Stimulated activated effector memory CD8-positive, alpha-beta T cell treated with anti-CD3 and anti-CD28 coated beads, Interleukin-12 subunit alpha, Interleukin-12 subunit beta, amount 100 ng/mL, for 72 hours (primary cell): ENCODE results near the gene NPIPB6.

Experiments used
- ATAC-seq: fragments of 150-1000 bp; cut with Tn5 transposase; 2 replicates; pipeline ENCODE4 v1.10.0; 2021
- DNase-seq, 2 donors: peaks; one replicate each; pipeline ENCODE4 v3.0.0; 2021 to 2022; ENCODE audit warnings: low spot score in 2 of 2
- H3K27ac Mint-ChIP-seq: one replicate; pipeline ENCODE4 v1.8.0; 2022; ENCODE audit warnings: mild to moderate bottlenecking, mixed read lengths
- H3K36me3 Mint-ChIP-seq: one replicate; pipeline ENCODE4 v1.8.0; 2022; ENCODE audit warnings: mild to moderate bottlenecking, mixed read lengths
- H3K4me1 Mint-ChIP-seq: one replicate; pipeline ENCODE4 v1.8.0; 2022; ENCODE audit warnings: mixed read lengths
- H3K4me3 Mint-ChIP-seq: one replicate; pipeline ENCODE4 v1.8.0; 2022; ENCODE audit warnings: mild to moderate bottlenecking, mixed read lengths
- H3K9me3 Mint-ChIP-seq: one replicate; pipeline ENCODE4 v1.8.0; 2022; ENCODE audit warnings: mixed read lengths

NPIPB6 gene

DNA sequence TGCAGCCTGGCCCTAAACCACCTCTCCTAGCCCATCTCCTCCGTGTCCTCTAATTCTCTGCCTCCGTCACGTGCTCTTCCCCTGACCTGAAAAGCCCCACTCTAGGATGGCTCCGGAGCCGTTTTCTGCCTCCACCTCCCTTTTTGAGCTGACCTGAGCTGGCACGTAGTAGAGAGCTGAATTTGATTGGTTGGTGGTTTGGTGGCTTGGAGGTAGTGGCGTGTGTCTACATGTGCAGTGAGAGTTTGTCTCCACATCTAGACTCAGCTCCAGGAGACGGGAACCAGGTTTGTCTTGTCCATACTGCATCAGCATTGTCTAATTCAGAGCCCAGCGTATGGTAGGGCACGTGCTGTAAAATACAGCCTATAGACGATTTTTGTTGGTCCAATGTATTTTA lies 68.0 kb downstream of the NPIPB6 start:
- peaks cover 71% of the 10 kb centered on the region for H3K4me1 Mint-ChIP-seq
- H3K27ac Mint-ChIP-seq = peak overlapping the region; percentile 59
- ATAC-seq = no peak
- H3K9me3 Mint-ChIP-seq = no peaks in the 10 kb centered on the region
- H3K36me3 Mint-ChIP-seq = peaks cover 14% of the 10 kb centered on the region
- peak overlapping the region; percentile 79 for H3K4me3 Mint-ChIP-seq
- DNase-seq = no peak

- no peaks in the 10 kb centered on the region for H3K9me3 Mint-ChIP-seq
- peak overlapping the region; percentile 79 for H3K4me3 Mint-ChIP-seq
- peaks cover 67% of the 10 kb centered on the region for H3K4me1 Mint-ChIP-seq
- peaks cover 14% of the 10 kb centered on the region for H3K36me3 Mint-ChIP-seq
- no peak for DNase-seq
- H3K27ac Mint-ChIP-seq = peak overlapping the region; percentile 60
- no peak for ATAC-seq
Observed at GRCh38 chr16:28294201-28294600, 69.1 kb downstream of the NPIPB6 start.

- H3K27ac Mint-ChIP-seq = peak overlapping the region; percentile 60
- H3K4me1 Mint-ChIP-seq = peaks cover 72% of the 10 kb centered on the region
- H3K4me3 Mint-ChIP-seq = peak overlapping the region; percentile 79
- ATAC-seq = no peak
- H3K36me3 Mint-ChIP-seq = peaks cover 14% of the 10 kb centered on the region
- no peak for DNase-seq
- H3K9me3 Mint-ChIP-seq = no peaks in the 10 kb centered on the region
Observed at GRCh38 chr16:28293601-28293960, 69.7 kb downstream of the NPIPB6 start.

GRCh38 chr16:28292731-28293600 lies 70.3 kb downstream of the NPIPB6 start:
- DNase-seq (peak in 1 of 2 donors; percentile 71), ATAC-seq (no peak)
- peak overlapping the region; percentile 60 for H3K27ac Mint-ChIP-seq
- H3K36me3 Mint-ChIP-seq = peaks cover 14% of the 10 kb centered on the region
- H3K4me1 Mint-ChIP-seq = peaks cover 72% of the 10 kb centered on the region
- peak overlapping the region; percentile 79 for H3K4me3 Mint-ChIP-seq
- no peaks in the 10 kb centered on the region for H3K9me3 Mint-ChIP-seq
